HCT116 (cell line): Measurements from ENCODE around the gene SCFD1. TPM values are rescaled to one million over a fixed set of nuclear protein-coding genes. Genes with fewer than 3 reads are reported as not detected.

Source experiments
- ATAC-seq: fragments of 200-7000 bp; cut with Tn5 transposase; 2 replicates; pipeline ENCODE4 v1.9.1; 2020; ENCODE audit warnings: mild to moderate bottlenecking, moderate library complexity
- BruUV-seq: library from RNA; stranded (reverse); fragments of 400-500 nt; replicated peaks from 2 replicates; lab custom pipeline; 2021; lab: Mats Ljungman, UMichigan
- CTCF ChIA-PET: fragments of 300-600 bp; sonication (Branson Sonifier 250); formaldehyde crosslinking; loops from one replicate; lab custom pipeline; 2021; ENCODE audit warnings: antibody characterized with exemption; lab: Charles Lee
- POLR2A ChIA-PET: fragments of 300-600, 350-600 bp; sonication (Branson Sonifier 250); formaldehyde crosslinking; loops from one replicate; lab custom pipeline; 2021; ENCODE audit warnings: antibody characterized with exemption; lab: Charles Lee
- RAD21 ChIA-PET, 2 experiments: fragments of 300-600 bp; sonication (Branson Sonifier 250); formaldehyde crosslinking; loops; one replicate each; lab custom pipeline; 2023; ENCODE audit warnings: low total read pairs in 2 of 2; ENCODE audit not compliant: uncharacterized antibody in 2 of 2, unreplicated experiment in 2 of 2, low non-redundant PET in 1 of 2; lab: Charles Lee
- DNase-seq: peaks from one replicate; pipeline ENCODE4 v3.0.0-alpha.2; 2010; ENCODE audit warnings: low read depth, low spot score
- H2AFZ ChIP-seq: fragments of 200-600 bp; shearing (Covaris generic), sonication (generic); 2 replicates; pipeline ENCODE4 v1.6.1; 2017; ENCODE audit warnings: low read depth, mixed run types, mixed read lengths, antibody characterized with exemption, low read length; ENCODE audit not compliant: poor library complexity, severe bottlenecking
- H3K27ac ChIP-seq: 2 replicates; pipeline ENCODE4 v1.5.1; 2012; ENCODE audit warnings: low read depth, low read length
- H3K27me3 ChIP-seq: fragments of 200-600 bp; sonication (generic); 2 replicates; pipeline ENCODE4 v1.6.1; 2016; ENCODE audit warnings: mixed run types, low read length, mixed read lengths; ENCODE audit not compliant: insufficient read depth
- H3K36me3 ChIP-seq, 2 experiments: fragments of 200-500 bp in 1 of 2; fragments of 200-600 bp in 1 of 2; sonication (Bioruptor generic) in 1 of 2; sonication (generic) in 1 of 2; 2 replicates each; pipeline versions ENCODE4 v1.5.1 to v1.6.1; 2014 to 2016; ENCODE audit warnings: low read length in 2 of 2, inconsistent platforms in 1 of 2, mixed read lengths in 1 of 2, mixed run types in 1 of 2; ENCODE audit not compliant: insufficient read depth in 2 of 2, control insufficient read depth in 1 of 2
- H3K4me1 ChIP-seq, 2 experiments: fragments of 200-600 bp in 1 of 2; sonication (generic) in 1 of 2; 2 replicates each; pipeline versions ENCODE4 v1.5.1 to v1.6.1; 2012 to 2017; ENCODE audit warnings: low read length in 2 of 2, inconsistent platforms in 1 of 2, mild to moderate bottlenecking in 1 of 2, mixed read lengths in 1 of 2, mixed run types in 1 of 2, moderate library complexity in 1 of 2; ENCODE audit not compliant: insufficient read depth in 2 of 2, control insufficient read depth in 1 of 2
- H3K4me2 ChIP-seq: fragments of 200-600 bp; sonication (generic); 2 replicates; pipeline ENCODE4 v1.6.1; 2017; ENCODE audit warnings: mixed run types, low read length, mixed read lengths
- H3K4me3 ChIP-seq, 2 experiments: fragments of 200-600 bp in 1 of 2; sonication (generic) in 1 of 2; replicated peaks in 1 of 2; 2 replicates each; pipeline ENCODE4 v1.5.1; 2011 to 2016; ENCODE audit warnings: low read length in 2 of 2, control low read depth in 1 of 2, low read depth in 1 of 2, mild to moderate bottlenecking in 1 of 2, mixed read lengths in 1 of 2, mixed run types in 1 of 2
- H3K79me2 ChIP-seq: fragments of 200-600 bp; sonication (generic); 2 replicates; pipeline ENCODE4 v1.6.1; 2017; ENCODE audit warnings: mild to moderate bottlenecking, mixed run types, low read length, moderate library complexity, mixed read lengths; ENCODE audit not compliant: insufficient read depth
- H3K9ac ChIP-seq: fragments of 200-600 bp; sonication (generic); 2 replicates; pipeline ENCODE4 v1.6.1; 2016; ENCODE audit warnings: low read length, mixed read lengths
- H3K9me2 ChIP-seq: fragments of 200-600 bp; sonication (generic), shearing (Covaris generic); 2 replicates; pipeline ENCODE4 v1.6.1; 2017; ENCODE audit warnings: mixed run types, mild to moderate bottlenecking, moderate library complexity; ENCODE audit not compliant: insufficient read depth
- H3K9me3 ChIP-seq, 2 experiments: fragments of 200-500 bp in 1 of 2; fragments of 200-600 bp in 1 of 2; sonication (Bioruptor generic) in 1 of 2; sonication (generic) in 1 of 2; 2 replicates each; pipeline ENCODE4 v1.6.1; 2014 to 2017; ENCODE audit warnings: low read length in 2 of 2, mixed read lengths in 2 of 2, inconsistent platforms in 1 of 2, low read depth in 1 of 2, mild to moderate bottlenecking in 1 of 2, mixed run types in 1 of 2, moderate library complexity in 1 of 2; ENCODE audit not compliant: control insufficient read depth in 1 of 2, insufficient read depth in 1 of 2
- H4K20me1 ChIP-seq: fragments of 200-600 bp; sonication (generic), shearing (Covaris generic); 2 replicates; pipeline ENCODE4 v1.6.1; 2017; ENCODE audit warnings: mixed run types, mild to moderate bottlenecking, moderate library complexity; ENCODE audit not compliant: insufficient read depth
- ATF3 ChIP-seq: IDR thresholded peaks from 2 replicates; pipeline ENCODE4 v1.6.1; 2012
- CBX3 ChIP-seq: IDR thresholded peaks from 2 replicates; pipeline ENCODE4 v1.6.1; 2012; ENCODE audit warnings: low read depth
- CTCF ChIP-seq, 3 experiments: fragments of 200-600 bp in 1 of 3; sonication (generic) in 1 of 3; IDR thresholded peaks in 2 of 3; conservative IDR thresholded peaks in 1 of 3; 2 replicates each; pipeline ENCODE4 v1.5.1; 2012 to 2017; ENCODE audit warnings: low read depth in 2 of 3, low read length in 2 of 3, antibody characterized with exemption in 1 of 3, borderline replicate concordance in 1 of 3, control low read depth in 1 of 3, mild to moderate bottlenecking in 1 of 3, mixed read lengths in 1 of 3, mixed run types in 1 of 3, moderate library complexity in 1 of 3; ENCODE audit not compliant: insufficient read depth in 1 of 3
- EGR1 ChIP-seq: IDR thresholded peaks from 2 replicates; pipeline ENCODE4 v1.6.1; 2012; ENCODE audit warnings: low read depth
- ELF1 ChIP-seq: IDR thresholded peaks from 2 replicates; pipeline ENCODE4 v1.6.1; 2012; ENCODE audit warnings: low read depth, borderline replicate concordance
- EZH2 ChIP-seq: fragments of 200-600 bp; sonication (generic); IDR thresholded peaks from 2 replicates; pipeline ENCODE4 v1.6.1; 2017; ENCODE audit warnings: antibody characterized with exemption, mixed run types
- FOSL1 ChIP-seq: IDR thresholded peaks from 2 replicates; pipeline ENCODE4 v1.6.1; 2012; ENCODE audit warnings: low read depth
- JUND ChIP-seq: IDR thresholded peaks from 2 replicates; pipeline ENCODE4 v1.6.1; 2012
- MAX ChIP-seq: IDR thresholded peaks from 2 replicates; pipeline ENCODE4 v1.6.1; 2012
- REST ChIP-seq: IDR thresholded peaks from 2 replicates; pipeline ENCODE4 v1.6.1; 2012; ENCODE audit warnings: low read depth
- SP1 ChIP-seq: IDR thresholded peaks from 2 replicates; pipeline ENCODE4 v1.6.1; 2012; ENCODE audit warnings: low read depth
- SRF ChIP-seq: IDR thresholded peaks from 2 replicates; pipeline ENCODE4 v1.6.1; 2012; ENCODE audit warnings: low read depth
- TCF7L2 ChIP-seq: IDR thresholded peaks from 2 replicates; pipeline ENCODE4 v1.7.0; 2011; ENCODE audit warnings: borderline replicate concordance, inconsistent platforms; ENCODE audit not compliant: insufficient read depth, insufficient read length; ENCODE audit errors: extremely low read depth
- ZNF274 ChIP-seq: fragments of 200-500 bp; sonication (Bioruptor generic); IDR thresholded peaks from 2 replicates; pipeline ENCODE4 v1.6.1; 2014; ENCODE audit warnings: mild to moderate bottlenecking, low read depth, low read length, inconsistent platforms
- intact Hi-C: fragments of 100-400 bp; cut with micrococcal nuclease; formaldehyde crosslinking; loops from 2 replicates; pipeline ENCODE4 v1.10.0; 2022
- total RNA-seq: library from RNA; stranded (reverse); gene quantifications from one replicate; pipeline ENCODE4 v1.2.1, GENCODE V29; 2021; ENCODE audit not compliant: unreplicated experiment

Gene SCFD1
- total RNA-seq, 1 experiment from 2014 or later: 71.1 TPM

- TF ChIP-seq REST (no peak), SP1 (peak; percentile 69), EGR1 (peak; percentile 58), JUND (peak; percentile 70), TCF7L2 (no peak), SRF (no peak)
- TF ChIP-seq, all 23 proteins: peak for 11
Measured at GRCh38 chr14:30621940-30622830, at the start of gene SCFD1 (continued).

- H4K20me1 ChIP-seq: peaks cover 24% of the 10 kb centered on the region; the same call in 1 of the 2 replicates
Measured at GRCh38 chr14:30572771-30573170, 49.3 kb upstream of the SCFD1 start.

More at GRCh38 chr14:30572771-30573170, 49.3 kb upstream of the SCFD1 start:
- TF ChIP-seq CTCF (IDR thresholded peaks at IDR 0.05 in 2 of 3, conservative IDR thresholded peaks at IDR 0.05 in 1 of 3; ENCODE audit: borderline replicate concordance in 1 of 3, insufficient read depth in 1 of 3, low read depth in 2 of 3, low read length in 2 of 3) (no peak), ELF1 (no peak), CBX3 (no peak), MAX (no peak), REST (no peak), ZNF274 (no peak), FOSL1 (no peak), ATF3 (no peak), TCF7L2 (no peak), JUND (no peak), EZH2 (no peak)
- no TSS peak for BruUV-seq
- Histone ChIP-seq H3K4me2 (no peak overlapping the region), H3K9me3 (no peaks in the 10 kb centered on the region), H3K9ac (no peak overlapping the region), H3K4me1 (no peaks in the 10 kb centered on the region), H3K9me2 (no peaks in the 10 kb centered on the region), H3K27ac (no peak overlapping the region), H3K4me3 (no peak overlapping the region), H3K79me2 (peaks cover 100% of the 10 kb centered on the region), H3K36me3 (no peaks in the 10 kb centered on the region), H3K27me3 (no peaks in the 10 kb centered on the region), H2AFZ (no peak overlapping the region)
- ATAC-seq (no peak), DNase-seq (no peak)
- POLR2A ChIA-PET: no interaction called here
- CTCF ChIA-PET: no interaction called here
- RAD21 ChIA-PET: no interaction called here
- intact Hi-C loops: no loop called here
